Mesendoderm (in vitro differentiated cells): ENCODE measurements around the gene CMTM1.
"Not testable (repeated sequence)": the region's sequence is repeated elsewhere in the genome, so short reads cannot be mapped to it uniquely, and the experiment has no call there.

Experiments
- DNase-seq: peaks from one replicate; pipeline ENCODE4 v3.0.0; 2013
- H2AK5ac ChIP-seq: 2 replicates; pipeline ENCODE4 v1.6.1; 2013; ENCODE audit warnings: low read length, inconsistent platforms
- H2BK120ac ChIP-seq: 2 replicates; pipeline ENCODE4 v1.6.1; 2013; ENCODE audit warnings: low read depth, mild to moderate bottlenecking, low read length, moderate library complexity, mixed read lengths
- H2BK15ac ChIP-seq: replicated peaks from 2 replicates; pipeline ENCODE4 v1.6.1; 2013; ENCODE audit warnings: low read depth, mild to moderate bottlenecking, moderate library complexity
- H2BK5ac ChIP-seq: 2 replicates; pipeline ENCODE4 v1.6.1; 2013; ENCODE audit warnings: low read length, inconsistent platforms
- H3K18ac ChIP-seq: 2 replicates; pipeline ENCODE4 v1.6.1; 2013; ENCODE audit warnings: mild to moderate bottlenecking, low read length, mixed read lengths
- H3K23ac ChIP-seq: one replicate; pipeline ENCODE4 v1.6.1; 2013; ENCODE audit warnings: low read length
- H3K27ac ChIP-seq: 2 replicates; pipeline ENCODE4 v1.5.1; 2013; ENCODE audit warnings: low read depth, mild to moderate bottlenecking, inconsistent platforms, low read length, moderate library complexity
- H3K27me3 ChIP-seq: 2 replicates; pipeline ENCODE4 v1.6.1; 2013; ENCODE audit warnings: low read length, control low read depth, mild to moderate bottlenecking, inconsistent platforms; ENCODE audit not compliant: insufficient read depth, poor library complexity
- H3K36me3 ChIP-seq: 2 replicates; pipeline ENCODE4 v1.6.1; 2013; ENCODE audit warnings: low read length, inconsistent platforms; ENCODE audit not compliant: control insufficient read depth, insufficient read depth
- H3K4ac ChIP-seq: one replicate; pipeline ENCODE4 v1.6.1; 2013; ENCODE audit warnings: low read depth, mild to moderate bottlenecking, low read length, moderate library complexity
- H3K4me1 ChIP-seq: 2 replicates; pipeline ENCODE4 v1.6.1; 2013; ENCODE audit warnings: low read depth, low read length, inconsistent platforms; ENCODE audit not compliant: control insufficient read depth
- H3K4me2 ChIP-seq: 2 replicates; pipeline ENCODE4 v1.6.1; 2013; ENCODE audit warnings: low read length
- H3K4me3 ChIP-seq: 2 replicates; pipeline ENCODE4 v1.5.1; 2013; ENCODE audit warnings: mild to moderate bottlenecking, low read length
- H3K56ac ChIP-seq: one replicate; pipeline ENCODE4 v1.6.1; 2013; ENCODE audit warnings: low read length
- H3K79me1 ChIP-seq: 2 replicates; pipeline ENCODE4 v1.6.1; 2013; ENCODE audit warnings: low read length, inconsistent platforms
- H3K79me2 ChIP-seq: 2 replicates; pipeline ENCODE4 v1.6.1; 2013; ENCODE audit warnings: mild to moderate bottlenecking, low read length; ENCODE audit not compliant: control insufficient read depth, insufficient read depth
- H3K9ac ChIP-seq: 2 replicates; pipeline ENCODE4 v1.6.1; 2013; ENCODE audit warnings: low read length, inconsistent platforms
- H4K5ac ChIP-seq: one replicate; pipeline ENCODE4 v1.6.1; 2013; ENCODE audit warnings: low read length
- H4K8ac ChIP-seq: one replicate; pipeline ENCODE4 v1.6.1; 2013; ENCODE audit warnings: low read depth, mild to moderate bottlenecking, control low read depth, low read length, moderate library complexity
- WGBS: extraction: QIAGEN DNeasy Blood & Tissue Kit; methylation state at CpG from one replicate; pipeline ENCODE4 v1.1.7; 2013; ENCODE audit warnings: low lambda C conversion rate, missing lambda C conversion rate; ENCODE audit not compliant: insufficient coverage; ENCODE audit errors: extremely low coverage; 5-methylcytosine and 5-hydroxymethylcytosine counted together

The CMTM1 gene

DNA sequence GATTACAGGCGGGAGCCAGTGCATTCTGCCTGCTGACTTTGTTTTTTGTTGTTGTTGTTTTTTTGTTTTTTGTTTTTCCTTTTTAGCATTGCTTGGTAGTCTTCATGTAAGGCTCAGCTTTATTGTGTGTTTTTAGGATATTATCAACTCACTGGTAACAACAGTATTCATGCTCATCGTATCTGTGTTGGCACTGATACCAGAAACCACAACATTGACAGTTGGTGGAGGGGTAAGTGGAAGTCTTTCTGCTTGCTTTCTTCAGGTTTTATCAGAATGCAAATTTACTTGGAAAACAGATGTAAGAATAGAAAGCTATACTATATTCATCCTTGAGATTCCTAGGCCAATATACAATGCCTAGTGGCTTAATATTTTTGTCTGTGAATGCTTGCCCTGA lies 3.3 kb upstream of the CMTM1 start:
- Histone ChIP-seq H4K8ac (no peak overlapping the region), H3K79me2 (no peaks in the 10 kb centered on the region), H3K4me2 (no peak overlapping the region), H3K9ac (no peak overlapping the region), H3K36me3 (no peaks in the 10 kb centered on the region), H2BK15ac (no peak overlapping the region), H3K27me3 (no peaks in the 10 kb centered on the region), H3K56ac (no peak overlapping the region), H3K4me1 (no peaks in the 10 kb centered on the region), H3K79me1 (no peaks in the 10 kb centered on the region), H3K4me3 (no peak overlapping the region), H2BK5ac (no peak overlapping the region), H3K27ac (no peak overlapping the region), H2BK120ac (no peak overlapping the region), H3K23ac (no peak overlapping the region), H2AK5ac (no peak overlapping the region), H3K18ac (no peak overlapping the region), H4K5ac (no peak overlapping the region), H3K4ac (no peak overlapping the region)
- no peak for DNase-seq
- WGBS: no CpG with 5 or more reads among the region's 2 CpGs

- Histone ChIP-seq H2AK5ac (no peak overlapping the region), H3K79me2 (no peaks in the 10 kb centered on the region), H3K27me3 (no peaks in the 10 kb centered on the region), H3K23ac (no peak overlapping the region), H3K18ac (no peak overlapping the region), H3K4ac (no peak overlapping the region), H3K36me3 (no peaks in the 10 kb centered on the region), H3K9ac (no peak overlapping the region), H3K4me3 (no peak overlapping the region), H3K4me2 (no peak overlapping the region), H2BK15ac (no peak overlapping the region), H4K5ac (no peak overlapping the region), H3K4me1 (no peaks in the 10 kb centered on the region), H3K27ac (no peak overlapping the region), H3K56ac (no peak overlapping the region), H2BK5ac (no peak overlapping the region), H4K8ac (no peak overlapping the region), H3K79me1 (no peaks in the 10 kb centered on the region), H2BK120ac (no peak overlapping the region)
- DNase-seq: no peak
- no CpG with 5 or more reads among the region's 2 CpGs for WGBS
Measured at GRCh38 chr16:66563574-66564334, 2.5 kb upstream of the CMTM1 start.

- no CpG with 5 or more reads among the region's 3 CpGs for WGBS
- not testable (repeated sequence) for H4K5ac ChIP-seq, H3K18ac ChIP-seq, H3K27ac ChIP-seq, H2BK120ac ChIP-seq, H3K27me3 ChIP-seq, H3K4me2 ChIP-seq, H3K4me1 ChIP-seq, H3K79me2 ChIP-seq, H3K36me3 ChIP-seq, H3K4me3 ChIP-seq, DNase-seq, H2BK5ac ChIP-seq, H3K79me1 ChIP-seq, H3K56ac ChIP-seq, H3K23ac ChIP-seq, H2BK15ac ChIP-seq, H3K4ac ChIP-seq, H2AK5ac ChIP-seq, H3K9ac ChIP-seq, H4K8ac ChIP-seq
Measured at GRCh38 chr16:66567270-66567669, 1.0 kb downstream of the CMTM1 start.

GRCh38 chr16:66568355-66568754 lies 2.1 kb downstream of the CMTM1 start:
- Histone ChIP-seq H3K4ac (no peak overlapping the region), H2BK15ac (no peak overlapping the region), H3K23ac (no peak overlapping the region), H3K4me2 (no peak overlapping the region), H3K18ac (no peak overlapping the region), H3K27me3 (no peaks in the 10 kb centered on the region), H3K4me1 (no peaks in the 10 kb centered on the region), H2AK5ac (no peak overlapping the region), H3K79me2 (no peaks in the 10 kb centered on the region), H2BK5ac (no peak overlapping the region), H2BK120ac (no peak overlapping the region), H3K9ac (no peak overlapping the region), H3K36me3 (no peaks in the 10 kb centered on the region), H3K56ac (no peak overlapping the region), H4K5ac (no peak overlapping the region), H3K27ac (no peak overlapping the region), H3K79me1 (no peaks in the 10 kb centered on the region), H4K8ac (no peak overlapping the region), H3K4me3 (no peak overlapping the region)
- no peak for DNase-seq
- no CpG with 5 or more reads among the region's 2 CpGs for WGBS

- no peak overlapping the region for H3K9ac ChIP-seq
- no peak overlapping the region for H3K23ac ChIP-seq
- H3K27ac ChIP-seq: no peak overlapping the region
- H3K56ac ChIP-seq: no peak overlapping the region
- no peaks in the 10 kb centered on the region for H3K4me1 ChIP-seq
- H3K36me3 ChIP-seq: no peaks in the 10 kb centered on the region
- H3K18ac ChIP-seq: no peak overlapping the region
- H4K5ac ChIP-seq: no peak overlapping the region
- H3K27me3 ChIP-seq: no peaks in the 10 kb centered on the region
- no peaks in the 10 kb centered on the region for H3K79me2 ChIP-seq
- H3K4me3 ChIP-seq: no peak overlapping the region
- H2BK5ac ChIP-seq: no peak overlapping the region
- no peak overlapping the region for H3K4me2 ChIP-seq
- no CpG with 5 or more reads among the region's 1 CpG for WGBS
- no peak overlapping the region for H2AK5ac ChIP-seq
- H2BK15ac ChIP-seq: no peak overlapping the region
- no peak overlapping the region for H3K4ac ChIP-seq
- no peak for DNase-seq
- H2BK120ac ChIP-seq: no peak overlapping the region
- H4K8ac ChIP-seq: no peak overlapping the region
- H3K79me1 ChIP-seq: no peaks in the 10 kb centered on the region
Measured at GRCh38 chr16:66569131-66569530, 2.9 kb downstream of the CMTM1 start.

DNA sequence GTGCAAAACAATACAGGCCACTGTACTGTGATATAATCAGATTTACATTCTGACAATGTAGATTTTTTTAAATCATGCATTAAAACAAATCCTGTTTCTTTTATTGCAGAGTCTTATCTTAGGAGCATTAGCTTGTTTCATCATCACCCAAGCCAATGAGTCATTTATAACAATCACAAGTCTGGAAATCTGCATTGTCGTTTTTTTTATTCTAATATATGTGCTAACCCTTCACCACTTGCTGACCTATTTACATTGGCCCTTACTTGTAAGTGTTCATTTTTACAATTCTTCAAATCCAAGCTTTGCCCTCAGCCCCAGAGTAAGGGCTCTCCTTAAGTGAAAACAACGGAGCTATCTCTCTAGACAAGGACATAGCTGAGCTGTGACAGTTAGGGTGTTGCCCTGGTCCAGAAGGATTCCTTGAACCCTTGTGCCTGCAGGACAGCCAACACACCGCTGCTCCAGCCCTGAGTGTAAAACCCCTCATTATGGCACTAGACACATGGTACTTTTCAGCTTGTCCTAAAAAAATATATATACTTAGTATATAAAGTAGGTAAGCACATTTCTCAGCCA lies 3.7 kb downstream of the CMTM1 start:
- Histone ChIP-seq H3K79me2 (no peaks in the 10 kb centered on the region), H4K8ac (no peak overlapping the region), H3K56ac (no peak overlapping the region), H3K9ac (no peak overlapping the region), H3K23ac (no peak overlapping the region), H2BK15ac (no peak overlapping the region), H3K4me3 (no peak overlapping the region), H2BK120ac (no peak overlapping the region), H3K79me1 (no peaks in the 10 kb centered on the region), H2BK5ac (no peak overlapping the region), H3K36me3 (no peaks in the 10 kb centered on the region), H3K18ac (no peak overlapping the region), H3K4me1 (no peaks in the 10 kb centered on the region), H2AK5ac (no peak overlapping the region), H3K4ac (no peak overlapping the region), H3K4me2 (no peak overlapping the region), H4K5ac (no peak overlapping the region), H3K27me3 (no peaks in the 10 kb centered on the region), H3K27ac (no peak overlapping the region)
- no CpG with 5 or more reads among the region's 3 CpGs for WGBS
- DNase-seq: no peak
